Measurements from ENCODE around the gene SH3BP2. TPM values are rescaled to one million over a fixed set of nuclear protein-coding genes. Genes with fewer than 3 reads are reported as not detected.

The SH3BP2 gene
- total RNA-seq, 1 donor from 2014 or later: 70.8 TPM

GRCh38 chr4:2754848-2755819 is 37.8 kb upstream of the SH3BP2 start:
- no peak for TF ChIP-seq CTCF (IDR thresholded peaks at IDR 0.05; ENCODE audit: unreplicated experiment)
- H3K9me3 Mint-ChIP-seq (ENCODE audit: low read depth): no peaks in the 10 kb centered on the region
- H3K27ac Mint-ChIP-seq: peak overlapping the region; percentile 39
- peaks cover 9% of the 10 kb centered on the region for H3K4me1 Mint-ChIP-seq (ENCODE audit: low read depth)
- no peaks in the 10 kb centered on the region for H3K27me3 Mint-ChIP-seq
- H3K36me3 Mint-ChIP-seq (ENCODE audit: insufficient read depth): no peaks in the 10 kb centered on the region
- H3K4me3 Mint-ChIP-seq (ENCODE audit: low read depth): peak overlapping the region; percentile 72
- DNase-seq (ENCODE audit: low spot score, unreplicated experiment): no peak

GRCh38 chr4:2755821-2756690 is 36.8 kb upstream of the SH3BP2 start, which contains the start of gene TNIP2:
Gene TNIP2, minus strand, starts transcription at chr4:2756336. Its CDS starts 47 bp downstream, at chr4:2756289.
- peak within 1 kb of the TSS; percentile 39 for H3K27ac Mint-ChIP-seq
- no peaks in the 10 kb centered on the region for H3K36me3 Mint-ChIP-seq (ENCODE audit: insufficient read depth)
- DNase-seq (ENCODE audit: low spot score, unreplicated experiment): peak; percentile 62
- no peaks in the 10 kb centered on the region for H3K9me3 Mint-ChIP-seq (ENCODE audit: low read depth)
- peaks cover 12% of the 10 kb centered on the region for H3K4me1 Mint-ChIP-seq (ENCODE audit: low read depth)
- peak; percentile 50 for TF ChIP-seq CTCF (IDR thresholded peaks at IDR 0.05; ENCODE audit: unreplicated experiment)
- peak within 1 kb of the TSS; percentile 72 for H3K4me3 Mint-ChIP-seq (ENCODE audit: low read depth)
- H3K27me3 Mint-ChIP-seq: no peaks in the 10 kb centered on the region

- H3K4me3 Mint-ChIP-seq (ENCODE audit: low read depth): peak overlapping the region; percentile 65
- H3K27me3 Mint-ChIP-seq: no peaks in the 10 kb centered on the region
These were observed 36.1 kb upstream of the SH3BP2 start for GRCh38 chr4:2756691-2757350.

GRCh38 chr4:2757426-2757825 is 35.5 kb upstream of the SH3BP2 start:
- Mint-ChIP-seq H3K4me1 (ENCODE audit: low read depth) (peaks cover 14% of the 10 kb centered on the region), H3K27me3 (no peaks in the 10 kb centered on the region), H3K27ac (peak overlapping the region; percentile 2), H3K36me3 (ENCODE audit: insufficient read depth) (no peaks in the 10 kb centered on the region), H3K4me3 (ENCODE audit: low read depth) (peak overlapping the region; percentile 64), H3K9me3 (ENCODE audit: low read depth) (no peaks in the 10 kb centered on the region)
- no peak for TF ChIP-seq CTCF (IDR thresholded peaks at IDR 0.05; ENCODE audit: unreplicated experiment)
- no peak for DNase-seq (ENCODE audit: low spot score, unreplicated experiment)

More at GRCh38 chr4:2756691-2757350, 36.1 kb upstream of the SH3BP2 start:
- Mint-ChIP-seq H3K27ac (peak overlapping the region; percentile 2), H3K36me3 (ENCODE audit: insufficient read depth) (no peaks in the 10 kb centered on the region), H3K4me1 (ENCODE audit: low read depth) (peaks cover 12% of the 10 kb centered on the region), H3K9me3 (ENCODE audit: low read depth) (no peaks in the 10 kb centered on the region)
- no peak for TF ChIP-seq CTCF (IDR thresholded peaks at IDR 0.05; ENCODE audit: unreplicated experiment)
- DNase-seq (ENCODE audit: low spot score, unreplicated experiment): no peak

Data from progenitor cell of endocrine pancreas (in vitro differentiated cells).